DMS 273 (cell line): ENCODE results near the gene CLIC5.
A peak's percentile ranks its signal among the peaks of the same experiment; 100 is the strongest.

Source experiments
- DNase-seq: peaks from one replicate; lab custom pipeline; 2025; ENCODE audit not compliant: unreplicated experiment; lab: John Stamatoyannopoulos, UW

CLIC5 gene

DNA sequence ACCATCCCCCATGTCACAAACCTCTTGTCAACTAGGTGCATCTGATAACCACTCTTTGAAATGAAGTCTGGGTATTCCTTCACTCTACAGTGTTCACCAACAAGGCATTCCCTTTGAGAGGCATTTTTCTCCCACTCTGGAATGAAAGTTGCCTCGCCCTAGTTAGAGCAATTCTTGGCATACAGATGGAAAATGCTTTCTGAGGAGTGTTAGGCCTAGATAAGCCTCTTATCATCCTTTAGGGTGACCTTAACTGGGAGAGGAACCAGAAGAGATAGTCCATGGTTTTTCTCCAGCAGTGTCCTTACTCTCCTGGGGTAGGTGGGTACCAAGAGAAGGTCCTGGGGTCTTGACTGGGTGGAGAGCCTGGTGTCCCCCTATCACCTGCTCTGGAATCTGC, 14.8 kb downstream of the CLIC5 start:
- no peak for DNase-seq

DNA sequence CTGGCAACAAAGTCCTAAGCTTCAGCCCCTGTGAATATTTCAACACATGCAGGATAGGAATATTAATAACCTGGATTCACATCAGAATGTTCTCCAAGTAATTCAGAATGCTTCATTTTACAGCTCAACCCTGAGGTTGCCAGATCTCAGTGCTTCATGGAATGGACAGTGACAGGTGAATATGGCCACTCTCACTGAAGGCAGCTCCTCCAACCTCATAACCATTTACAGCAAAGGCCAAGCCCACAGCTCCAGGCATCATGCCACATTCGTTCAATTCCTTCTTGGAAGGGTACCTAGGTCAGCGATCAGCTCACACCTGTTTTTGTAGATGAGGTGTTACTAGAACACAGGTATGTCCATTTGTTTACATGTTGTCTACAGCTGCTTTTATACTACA, 17.1 kb downstream of the CLIC5 start:
- no peak for DNase-seq

DNA sequence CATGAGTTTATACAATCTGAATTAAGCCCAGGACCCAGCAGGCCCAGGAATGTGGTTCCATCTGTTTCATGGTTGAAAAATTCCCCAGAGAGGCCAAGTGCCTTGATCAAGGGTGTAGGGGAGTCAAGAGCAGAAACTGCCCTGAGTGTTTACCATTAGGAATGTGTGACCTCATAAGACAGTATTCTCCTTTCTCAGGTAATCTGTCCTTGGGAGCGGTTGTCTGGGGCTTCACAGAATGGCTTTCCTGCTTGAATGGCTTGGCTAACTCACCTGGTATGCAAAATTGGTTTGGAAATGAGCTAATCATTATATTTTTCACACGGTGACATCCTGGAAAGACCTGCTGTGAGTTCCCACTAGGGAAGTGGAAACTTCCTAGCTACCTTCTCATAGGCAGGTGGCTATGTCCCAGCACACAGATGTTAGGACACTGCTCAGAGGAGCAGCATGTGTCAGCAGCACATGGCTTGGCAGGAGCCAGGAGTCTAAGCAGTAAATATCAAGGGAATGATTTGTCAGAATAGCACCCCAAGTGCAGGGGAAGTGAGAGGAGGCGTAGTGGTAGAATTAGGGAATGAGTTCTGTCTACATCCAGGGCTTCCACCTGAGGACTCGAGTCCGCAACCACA, 17.7 kb downstream of the CLIC5 start:
- DNase-seq = peak; percentile 36

- peak; percentile 44 for DNase-seq
Measured at GRCh38 chr6:45991189-45991588, 24.5 kb downstream of the CLIC5 start.

DNA sequence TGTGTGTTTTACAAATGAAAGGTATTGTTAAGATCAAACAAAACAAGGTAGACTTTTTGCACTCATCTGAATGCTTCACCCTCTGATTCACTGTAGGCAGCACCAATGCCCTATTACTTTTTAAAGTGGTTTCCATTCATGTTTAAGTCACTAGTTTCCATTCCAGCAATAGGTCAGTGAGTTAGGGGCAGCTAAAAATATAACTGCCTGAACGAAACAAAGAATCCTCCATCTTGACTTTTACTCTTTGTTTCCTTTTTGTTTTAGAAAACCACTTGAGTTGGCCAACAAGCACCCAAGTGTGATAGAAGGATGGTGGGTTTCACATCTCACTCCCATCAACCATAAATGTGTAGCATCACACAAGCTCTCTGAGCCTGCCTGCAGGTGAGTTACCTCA, 25.5 kb downstream of the CLIC5 start:
- DNase-seq = no peak

DNA sequence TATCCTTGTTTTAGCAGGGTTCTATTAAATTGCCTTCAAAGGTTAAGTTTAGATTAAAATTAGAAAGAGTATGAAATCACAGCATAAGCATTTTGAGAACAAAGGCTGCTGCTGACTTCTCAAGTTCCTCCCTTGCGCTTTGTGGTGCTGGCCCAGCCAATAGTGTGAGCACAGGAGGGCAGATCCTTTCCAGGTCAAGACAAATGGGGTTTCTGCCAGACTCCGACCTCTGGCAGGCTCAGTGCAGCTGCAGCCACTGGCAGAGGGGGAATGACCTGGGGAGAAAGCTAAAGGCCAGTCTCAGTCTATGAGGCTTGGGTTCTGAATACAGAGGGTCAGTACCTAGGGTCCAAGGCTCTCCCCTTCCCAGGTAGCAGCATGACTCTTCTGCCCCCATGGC, 27.0 kb downstream of the CLIC5 start:
- no peak for DNase-seq

GRCh38 chr6:45987856-45988255, 27.8 kb downstream of the CLIC5 start:
- no peak for DNase-seq

DNA sequence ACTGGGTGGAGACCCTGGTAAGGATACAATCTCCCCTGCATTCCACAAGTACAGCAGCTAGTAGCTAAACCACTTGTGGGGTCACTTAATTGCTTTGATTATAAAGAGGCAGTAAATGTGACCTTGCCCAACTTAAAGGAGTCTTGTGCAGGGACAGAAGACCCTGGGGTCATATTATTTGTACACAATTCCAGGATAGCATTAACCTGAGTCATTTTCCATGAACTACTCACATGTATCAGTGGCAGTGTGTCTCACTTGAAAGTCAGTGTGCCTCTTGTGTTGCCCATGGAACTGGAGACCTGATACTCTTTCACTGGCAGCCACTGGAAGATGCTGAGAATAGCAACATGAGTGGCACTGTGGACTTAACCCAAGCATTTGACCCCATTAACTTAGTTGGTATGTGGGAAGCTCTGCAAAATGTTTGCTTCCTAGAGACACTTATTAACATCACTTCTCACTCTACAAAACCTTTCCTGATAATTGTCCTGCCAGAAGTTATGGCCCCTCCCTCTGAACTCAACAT, 28.9 kb downstream of the CLIC5 start:
- no peak for DNase-seq

DNA sequence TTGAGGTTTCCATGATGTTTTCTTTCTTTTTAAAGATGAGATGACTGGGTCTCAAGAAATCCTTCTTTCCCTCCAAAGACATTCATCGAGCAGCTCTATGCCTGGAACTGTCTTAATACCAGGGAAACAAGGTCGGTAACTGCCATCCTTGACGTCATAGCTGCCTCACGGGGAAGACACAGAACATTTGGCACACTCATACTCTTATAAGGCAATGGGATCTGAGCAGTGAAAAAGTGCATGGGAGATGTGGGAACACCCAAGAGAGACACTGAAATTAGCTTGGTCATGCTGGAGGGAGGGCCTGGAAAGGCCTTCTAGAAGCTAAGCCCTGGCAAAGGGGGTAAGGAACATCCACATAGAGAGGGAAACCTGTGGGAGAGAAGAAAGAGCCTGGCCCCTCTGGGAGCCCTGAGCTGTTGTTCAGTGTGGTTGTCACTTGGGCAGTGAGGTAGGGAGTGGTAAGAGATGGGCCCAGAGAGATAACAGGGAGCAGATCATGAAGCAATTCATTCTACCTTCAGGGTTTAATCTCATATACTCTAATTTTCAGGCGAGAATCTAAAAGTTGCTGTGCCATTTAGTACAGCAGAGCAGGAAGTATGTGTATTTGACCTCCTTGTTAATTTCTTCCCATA, 30.8 kb downstream of the CLIC5 start:
- no peak for DNase-seq

GRCh38 chr6:45984347-45984746, 31.3 kb downstream of the CLIC5 start:
- no peak for DNase-seq

- DNase-seq = no peak
Measured at GRCh38 chr6:45983062-45983461, 32.6 kb downstream of the CLIC5 start.

- no peak for DNase-seq
Measured at GRCh38 chr6:45982280-45983036, 33.2 kb downstream of the CLIC5 start.

GRCh38 chr6:45981046-45981445, 34.6 kb downstream of the CLIC5 start:
- no peak for DNase-seq

GRCh38 chr6:45979311-45979710, 36.3 kb downstream of the CLIC5 start:
- DNase-seq = no peak

DNA sequence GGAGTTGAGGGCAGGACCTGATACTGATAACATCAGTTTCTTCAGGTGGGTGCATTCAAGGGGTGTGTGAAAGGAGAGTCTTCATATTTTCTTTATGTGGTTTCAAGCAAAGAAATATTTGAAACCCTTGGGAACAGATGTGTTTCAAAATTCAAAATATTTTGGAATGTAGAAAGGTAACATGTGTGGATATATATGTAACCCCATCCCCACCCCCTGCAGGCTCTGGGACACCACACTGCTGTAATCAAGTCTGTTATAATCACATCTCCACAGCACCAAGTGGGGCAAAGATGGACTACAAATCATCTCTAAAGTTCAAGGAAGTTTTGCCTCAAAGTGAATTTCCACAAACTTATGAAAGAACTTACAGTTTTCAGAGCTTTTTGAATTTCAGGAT, 41.1 kb downstream of the CLIC5 start:
- DNase-seq = no peak

DNA sequence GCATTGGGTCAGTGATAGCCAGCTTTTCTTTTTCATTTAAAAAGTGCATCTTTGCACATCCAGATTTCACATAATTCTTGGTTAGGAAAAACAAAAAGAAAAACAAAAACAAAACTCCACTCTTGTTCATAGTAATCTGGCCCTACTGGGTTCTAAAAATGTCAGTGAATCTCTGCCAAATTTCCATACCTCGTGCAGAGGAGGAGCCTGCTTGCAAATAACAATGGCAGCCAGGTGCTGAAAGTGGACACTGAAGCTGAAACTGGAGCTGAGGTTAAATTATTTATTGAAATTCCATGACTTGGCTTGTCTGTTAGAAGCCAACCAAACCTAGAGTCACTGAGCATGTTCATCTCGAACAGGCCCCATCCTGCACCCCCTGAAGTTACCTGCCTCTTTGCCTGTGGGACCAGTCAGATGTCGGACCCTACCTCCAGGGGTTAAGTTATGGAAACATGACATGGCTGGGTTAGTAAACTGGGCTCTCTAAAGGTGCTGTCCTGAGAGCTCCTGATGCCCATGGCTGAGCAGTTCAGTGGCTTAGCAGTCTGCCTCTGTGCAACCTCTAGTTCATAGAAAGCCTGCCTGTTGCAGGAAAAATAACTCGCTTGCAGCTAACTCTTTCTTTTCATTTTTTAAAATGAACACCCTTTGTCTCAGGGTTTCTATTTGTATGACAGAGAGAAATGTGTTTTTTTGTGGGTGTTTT, 42.7 kb downstream of the CLIC5 start:
- DNase-seq = no peak

GRCh38 chr6:45971287-45971686, 44.4 kb downstream of the CLIC5 start:
- DNase-seq = no peak

- no peak for DNase-seq
Measured at GRCh38 chr6:45970326-45970725, 45.3 kb downstream of the CLIC5 start.

DNA sequence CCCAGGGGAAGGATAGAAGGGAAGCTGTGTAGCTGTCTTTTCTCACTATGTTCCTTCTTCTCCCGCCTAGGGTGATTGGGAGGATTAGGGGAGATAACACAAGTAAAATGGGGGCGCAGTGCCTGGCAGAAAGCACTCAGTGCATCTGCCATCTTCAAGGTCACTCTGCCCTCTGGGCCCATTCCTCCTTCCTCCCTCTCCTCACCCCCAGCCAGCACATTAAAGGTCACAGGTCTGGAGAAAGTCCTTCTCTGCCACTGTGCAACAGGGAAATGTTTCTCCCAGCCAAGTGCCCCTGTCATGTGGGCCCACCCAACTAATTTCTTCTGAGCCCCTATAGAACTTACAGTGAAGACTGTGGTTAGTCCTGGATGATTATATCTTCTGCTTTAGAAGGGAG, 45.8 kb downstream of the CLIC5 start:
- no peak for DNase-seq

DNA sequence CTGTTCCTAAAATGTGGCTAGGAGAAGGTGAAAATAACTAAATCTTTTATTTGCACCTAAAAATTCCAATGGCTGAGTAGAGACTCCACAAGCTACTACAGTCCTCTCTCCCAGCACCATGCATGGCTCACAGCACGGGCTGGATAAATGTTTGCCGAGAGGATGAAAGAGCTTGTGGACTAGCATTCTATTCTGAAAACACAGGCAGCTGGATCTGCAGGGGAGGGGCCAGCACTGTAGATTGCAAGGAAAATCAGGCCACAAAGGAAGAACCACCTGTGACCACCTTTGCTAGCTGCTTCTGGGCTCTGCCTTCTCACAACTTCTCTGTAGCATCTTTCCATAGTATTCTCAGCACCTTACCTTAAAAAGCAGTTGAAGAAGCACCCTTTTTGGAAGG, 46.6 kb downstream of the CLIC5 start:
- DNase-seq = no peak

GRCh38 chr6:45967363-45967762, 48.3 kb downstream of the CLIC5 start:
- no peak for DNase-seq

- no peak for DNase-seq
Measured at GRCh38 chr6:45966797-45967196, 48.9 kb downstream of the CLIC5 start.
